Measurements from ENCODE around the gene ATG101. TPM values are rescaled to one million over a fixed set of nuclear protein-coding genes. Genes with fewer than 3 reads are reported as not detected.

The ATG101 gene
- polyA plus RNA-seq, 4 donors, result 25.1 to 29.4 (median 27.7) TPM

- no peak for DNase-seq (ENCODE audit: low read depth in 4 of 4, low spot score in 3 of 4)
These were observed 28.1 kb upstream of the ATG101 start for GRCh38 chr12:52041695-52042123.

- no peak for DNase-seq (ENCODE audit: low read depth in 4 of 4, low spot score in 3 of 4)
These were observed 26.9 kb upstream of the ATG101 start for GRCh38 chr12:52042706-52043385.

GRCh38 chr12:52043386-52044212 lies 26.2 kb upstream of the ATG101 start:
- no peak for DNase-seq (ENCODE audit: low read depth in 4 of 4, low spot score in 3 of 4)

- DNase-seq (ENCODE audit: low read depth in 4 of 4, low spot score in 3 of 4), result no peak
These were observed 25.3 kb upstream of the ATG101 start for GRCh38 chr12:52044292-52044983.

GRCh38 chr12:52045794-52046199 lies 24.0 kb upstream of the ATG101 start:
- no peak for DNase-seq (ENCODE audit: low read depth in 4 of 4, low spot score in 3 of 4)

GRCh38 chr12:52046859-52047258 lies 22.9 kb upstream of the ATG101 start:
- no peak for DNase-seq (ENCODE audit: low read depth in 4 of 4, low spot score in 3 of 4)

GRCh38 chr12:52049286-52049685 lies 20.5 kb upstream of the ATG101 start:
- DNase-seq (ENCODE audit: low read depth in 4 of 4, low spot score in 3 of 4), result no peak

GRCh38 chr12:52049688-52050087 lies 20.1 kb upstream of the ATG101 start:
- DNase-seq (ENCODE audit: low read depth in 4 of 4, low spot score in 3 of 4), result no peak

GRCh38 chr12:52050116-52050757 lies 19.5 kb upstream of the ATG101 start:
- no peak for DNase-seq (ENCODE audit: low read depth in 4 of 4, low spot score in 3 of 4)

- DNase-seq (ENCODE audit: low read depth in 4 of 4, low spot score in 3 of 4), result peak; percentile 80 to 88 (median 86)
These were observed 18.8 kb upstream of the ATG101 start, which contains the start of gene NR4A1 for GRCh38 chr12:52050758-52051541. Gene NR4A1 (plus strand): TSS chr12:52051442. CDS start chr12:52054329, 2,887 bp downstream.

GRCh38 chr12:52052468-52053186 lies 17.2 kb upstream of the ATG101 start:
- no peak for DNase-seq (ENCODE audit: low read depth in 4 of 4, low spot score in 3 of 4)

GRCh38 chr12:52053536-52054209 lies 16.1 kb upstream of the ATG101 start:
- no peak for DNase-seq (ENCODE audit: low read depth in 4 of 4, low spot score in 3 of 4)

GRCh38 chr12:52054231-52054832 lies 15.4 kb upstream of the ATG101 start:
- no peak for DNase-seq (ENCODE audit: low read depth in 4 of 4, low spot score in 3 of 4)

- no peak for DNase-seq (ENCODE audit: low read depth in 4 of 4, low spot score in 3 of 4)
These were observed 14.7 kb upstream of the ATG101 start for GRCh38 chr12:52054833-52055730.

GRCh38 chr12:52055731-52056711 lies 13.8 kb upstream of the ATG101 start:
- no peak for DNase-seq (ENCODE audit: low read depth in 4 of 4, low spot score in 3 of 4)
